GM19240 (cell line): Measurements from ENCODE around the gene PADI2.

Experiments used
- DNase-seq: peaks from one replicate; pipeline ENCODE4 v3.0.0; 2011; ENCODE audit warnings: low spot score; ENCODE audit not compliant: insufficient read length

The PADI2 gene

DNA sequence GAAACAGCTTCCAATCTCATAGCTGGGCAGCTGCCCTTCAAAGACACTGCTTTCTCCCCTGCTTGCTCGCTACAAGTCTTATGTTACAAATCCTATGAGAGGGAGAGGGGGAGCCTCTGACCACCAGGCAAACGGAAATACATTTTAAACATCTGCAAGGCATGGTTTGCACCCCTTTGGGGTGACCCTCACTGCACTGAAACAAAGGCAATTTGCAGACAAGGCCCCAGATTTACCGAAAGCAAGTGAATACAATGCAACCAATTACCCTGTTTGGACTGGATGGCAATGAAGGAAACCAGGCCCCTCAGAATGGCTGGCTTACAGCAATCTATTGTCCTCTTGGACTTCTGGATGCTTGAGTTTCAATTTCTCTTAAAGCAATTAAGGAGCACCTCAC is 95.7 kb downstream of the PADI2 start:
- no peak for DNase-seq

DNA sequence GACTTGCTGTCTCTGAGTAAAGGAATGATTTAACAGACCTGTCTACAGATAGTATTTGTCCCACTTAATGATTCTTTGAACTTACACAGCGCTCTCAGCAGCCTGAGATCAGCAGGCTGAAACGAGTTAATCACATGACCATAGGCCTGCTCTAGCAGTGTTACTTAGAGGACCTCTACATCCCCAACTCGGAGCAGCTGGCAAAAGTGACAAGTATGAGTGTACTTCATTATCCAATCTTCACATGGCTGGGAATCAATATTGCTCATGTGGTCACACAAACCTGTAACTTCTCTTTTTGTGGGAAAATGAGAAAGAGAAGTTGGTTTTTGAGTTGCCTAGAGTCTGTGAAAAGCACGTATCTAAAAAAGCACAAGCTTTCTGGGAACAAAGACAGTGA is 96.1 kb downstream of the PADI2 start:
- DNase-seq, result no peak

DNA sequence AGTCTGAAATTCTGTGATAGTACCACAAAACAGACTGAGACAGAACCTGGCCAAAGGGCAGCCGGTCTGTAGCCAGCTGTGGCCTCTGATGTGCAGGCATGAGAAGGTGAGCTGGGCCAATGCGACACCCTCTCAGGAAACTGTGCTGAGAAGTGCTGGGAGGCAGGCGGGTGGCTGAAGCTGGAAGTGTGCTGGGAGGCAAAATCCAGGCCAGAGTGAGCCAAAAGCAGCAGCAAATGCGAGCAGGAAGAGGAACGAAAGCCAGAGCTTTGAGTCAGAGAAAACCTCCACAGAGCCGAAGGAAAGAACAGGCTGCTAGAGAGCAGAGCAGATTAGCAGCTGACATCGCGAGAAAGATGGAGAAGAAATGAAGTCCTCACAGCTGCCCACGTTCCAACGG is 97.4 kb downstream of the PADI2 start:
- no peak for DNase-seq

GRCh38 chr1:17020502-17020901 is 98.7 kb downstream of the PADI2 start:
- DNase-seq, result no peak

DNA sequence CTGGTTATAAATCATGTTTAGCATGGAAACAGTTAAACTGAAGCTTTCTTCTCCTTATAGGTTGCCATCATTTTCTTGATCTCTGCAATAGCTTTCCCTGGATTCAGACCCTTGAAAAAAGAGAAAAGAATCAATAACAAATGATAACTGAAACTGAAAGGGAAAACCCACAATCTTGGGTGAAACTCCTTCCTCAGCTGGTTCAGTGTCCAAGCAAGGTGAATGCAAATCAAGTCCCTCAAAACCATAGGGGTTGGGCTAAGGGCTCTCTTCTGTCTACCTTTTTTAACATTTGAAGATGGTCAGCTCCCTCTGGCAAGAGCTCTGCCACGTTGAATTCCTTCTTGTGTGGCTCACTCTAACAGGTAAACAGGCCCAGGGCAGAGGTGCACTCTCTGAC is 100.4 kb downstream of the PADI2 start:
- no peak for DNase-seq

GRCh38 chr1:17017435-17017834 is 101.8 kb downstream of the PADI2 start:
- no peak for DNase-seq
